ENCODE measurements around the gene CLDN25.

Gene CLDN25

GRCh38 chr11:113814181-113814580 is 34.6 kb downstream of the CLDN25 start:
- DNase-seq: no peak

- no peak for DNase-seq
These were observed 37.6 kb downstream of the CLDN25 start for GRCh38 chr11:113817162-113817561.

GRCh38 chr11:113817626-113818025 is 38.0 kb downstream of the CLDN25 start:
- no peak for DNase-seq

DNA sequence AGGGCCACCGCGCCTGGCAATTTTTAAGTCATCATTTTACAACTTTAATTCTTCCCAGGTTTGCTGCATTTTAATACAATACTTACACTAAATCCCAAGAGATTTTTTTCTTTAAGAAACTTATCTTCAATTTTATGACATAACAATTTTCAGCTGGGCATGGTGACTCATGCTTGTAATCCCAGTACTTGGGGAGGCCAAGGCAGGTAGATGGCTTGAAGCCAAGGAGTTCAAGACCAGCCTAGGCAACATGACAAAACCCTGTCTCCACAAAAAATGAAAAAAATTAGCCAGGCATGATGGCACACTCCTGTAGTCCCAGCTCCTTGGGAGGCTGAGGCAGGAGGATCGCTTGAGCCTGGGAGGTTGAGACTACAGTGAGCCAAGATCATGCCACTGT is 38.8 kb downstream of the CLDN25 start:
- no peak for DNase-seq

DNA sequence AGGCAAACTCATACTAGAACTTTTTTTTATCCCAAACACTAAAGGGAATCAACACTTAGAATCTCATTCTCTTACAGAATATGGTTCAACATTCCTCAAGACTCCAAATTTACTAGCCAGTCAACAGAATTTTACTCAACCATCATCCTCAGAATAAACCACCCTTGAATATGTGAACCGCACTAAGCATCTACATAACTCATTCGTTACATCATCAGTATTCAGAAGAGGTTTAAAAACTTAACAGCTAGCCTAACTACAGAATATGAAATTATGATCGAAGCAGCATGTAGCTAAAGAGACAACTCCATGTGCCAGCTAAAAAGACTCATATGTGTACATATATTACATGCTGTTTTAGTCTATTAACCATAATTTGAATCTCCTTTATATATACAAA is 47.9 kb downstream of the CLDN25 start:
- no peak for DNase-seq

DNA sequence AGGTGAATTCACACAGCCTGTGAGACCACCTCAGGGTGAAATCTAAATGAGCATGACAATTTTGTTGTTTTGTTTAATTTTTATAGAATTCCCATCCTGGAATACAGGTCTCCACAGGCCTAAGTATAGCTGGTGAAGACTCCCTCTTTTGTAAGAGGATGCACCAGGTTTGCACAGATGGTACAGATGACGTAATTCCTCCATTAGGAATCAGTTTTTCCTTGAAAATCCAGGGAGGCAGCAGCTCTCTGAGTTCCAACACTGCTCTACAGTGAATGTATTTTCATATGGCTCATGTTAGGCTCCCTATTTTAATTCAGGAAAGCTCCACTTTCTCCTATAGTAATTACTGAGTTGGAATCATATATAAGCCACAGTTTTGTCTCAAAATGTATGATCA is 48.6 kb downstream of the CLDN25 start:
- no peak for DNase-seq

DNA sequence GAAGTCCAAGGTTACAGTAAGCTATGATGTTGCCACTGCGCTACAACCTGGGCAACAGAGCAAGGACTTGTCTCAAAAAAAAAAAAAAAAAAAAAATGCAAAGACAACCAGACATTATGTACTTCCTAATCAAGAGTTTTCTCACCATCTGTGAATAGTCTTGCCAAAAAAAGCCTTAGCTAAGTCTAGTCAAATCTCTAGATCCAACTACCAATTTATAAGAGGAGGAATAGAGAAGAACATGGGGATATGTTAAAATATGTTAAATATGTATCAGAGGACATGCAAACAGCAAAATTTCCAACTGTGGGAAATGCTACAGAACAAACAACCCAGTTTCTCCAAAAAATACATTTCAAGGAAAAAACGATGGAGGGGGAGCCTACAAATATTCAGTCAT is 50.2 kb downstream of the CLDN25 start:
- DNase-seq: no peak
